ENCODE data around the gene NTMT2.

Gene NTMT2

DNA sequence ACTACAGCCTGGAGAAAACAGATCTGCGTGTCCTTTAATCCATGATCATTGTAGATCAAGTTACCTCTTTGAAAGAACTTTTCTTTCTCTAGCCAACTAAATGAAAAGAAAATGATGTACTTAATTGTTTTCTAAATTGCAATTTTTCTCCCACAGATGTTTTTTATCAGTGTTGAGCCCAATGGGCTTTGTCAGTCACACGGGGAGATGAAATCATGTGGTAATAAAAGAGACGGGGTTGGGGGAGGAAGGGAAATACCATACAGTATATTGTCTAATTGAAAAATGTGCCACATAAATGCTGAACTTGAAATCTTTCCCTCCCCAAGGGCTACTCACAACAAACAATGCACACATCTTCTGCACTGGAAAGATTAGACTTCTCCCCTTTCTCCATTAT, 58.4 kb downstream of the NTMT2 start:
- ChIA-PET POLR2A (no interaction called here), CTCF (no interaction called here)
- no peak for DNase-seq (ENCODE audit: extremely low spot score)
- TF ChIP-seq SP1 (IDR thresholded peaks at IDR 0.05) (no peak), TARDBP (IDR thresholded peaks at IDR 0.05) (no peak), FOXK2 (IDR thresholded peaks at IDR 0.05) (no peak), NFRKB (IDR thresholded peaks at IDR 0.05) (no peak), ARNT (IDR thresholded peaks at IDR 0.05) (no peak), ZNF384 (IDR thresholded peaks at IDR 0.05) (no peak), ELF4 (IDR thresholded peaks at IDR 0.05) (no peak), FOXA1 (IDR thresholded peaks at IDR 0.05) (no peak), L3MBTL2 (conservative IDR thresholded peaks at IDR 0.05) (no peak)

GRCh38 chr1:170205301-170205700, 59.5 kb downstream of the NTMT2 start:
- TF ChIP-seq BHLHE40 (IDR thresholded peaks at IDR 0.05; ENCODE audit: borderline replicate concordance) (no peak), HDGF (IDR thresholded peaks at IDR 0.05; ENCODE audit: borderline replicate concordance) (no peak), TARDBP (IDR thresholded peaks at IDR 0.05) (no peak), CTBP1 (IDR thresholded peaks at IDR 0.05; ENCODE audit: borderline replicate concordance) (no peak), SUZ12 (IDR thresholded peaks at IDR 0.05) (no peak), L3MBTL2 (conservative IDR thresholded peaks at IDR 0.05) (no peak), SP1 (IDR thresholded peaks at IDR 0.05) (no peak), LEF1 (IDR thresholded peaks at IDR 0.05; ENCODE audit: borderline replicate concordance) (no peak), ELF4 (IDR thresholded peaks at IDR 0.05) (no peak), FOXM1 (IDR thresholded peaks at IDR 0.05; ENCODE audit: borderline replicate concordance) (no peak), ARNT (IDR thresholded peaks at IDR 0.05) (no peak)
- TF ChIP-seq, protein P1, sequence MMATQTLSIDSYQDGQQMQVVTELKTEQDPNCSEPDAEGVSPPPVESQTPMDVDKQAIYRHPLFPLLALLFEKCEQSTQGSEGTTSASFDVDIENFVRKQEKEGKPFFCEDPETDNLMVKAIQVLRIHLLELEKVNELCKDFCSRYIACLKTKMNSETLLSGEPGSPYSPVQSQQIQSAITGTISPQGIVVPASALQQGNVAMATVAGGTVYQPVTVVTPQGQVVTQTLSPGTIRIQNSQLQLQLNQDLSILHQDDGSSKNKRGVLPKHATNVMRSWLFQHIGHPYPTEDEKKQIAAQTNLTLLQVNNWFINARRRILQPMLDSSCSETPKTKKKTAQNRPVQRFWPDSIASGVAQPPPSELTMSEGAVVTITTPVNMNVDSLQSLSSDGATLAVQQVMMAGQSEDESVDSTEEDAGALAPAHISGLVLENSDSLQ (IDR thresholded peaks at IDR 0.05): no peak
- DNase-seq (ENCODE audit: extremely low spot score): no peak
- POLR2A ChIA-PET: no interaction called here
- CTCF ChIA-PET: no interaction called here

DNA sequence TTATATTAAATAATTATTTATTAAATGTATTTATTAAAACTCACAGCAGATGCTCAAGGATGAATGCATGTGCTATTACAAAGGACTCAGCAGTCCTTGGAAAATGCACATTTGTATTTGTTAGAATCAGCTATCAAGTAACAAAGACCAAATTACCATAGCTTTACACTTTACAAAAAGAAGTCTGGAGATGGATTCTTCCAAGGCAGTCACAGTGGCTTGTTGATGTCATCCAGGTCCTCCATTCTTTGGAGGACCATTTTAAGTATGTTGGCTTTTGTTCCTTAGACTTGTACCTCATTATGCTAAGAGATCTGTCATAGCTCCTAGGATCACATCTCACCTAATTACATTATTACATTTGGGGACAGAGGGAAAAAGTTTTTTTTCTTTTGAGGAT, 63.4 kb downstream of the NTMT2 start:
- no peak for TF ChIP-seq BHLHE40 (IDR thresholded peaks at IDR 0.05; ENCODE audit: borderline replicate concordance)
- no peak for TF ChIP-seq ZNF384 (IDR thresholded peaks at IDR 0.05)
- TF ChIP-seq L3MBTL2 (conservative IDR thresholded peaks at IDR 0.05): no peak
- no peak for DNase-seq (ENCODE audit: extremely low spot score)
- POLR2A ChIA-PET: no interaction called here
- CTCF ChIA-PET: no interaction called here

DNA sequence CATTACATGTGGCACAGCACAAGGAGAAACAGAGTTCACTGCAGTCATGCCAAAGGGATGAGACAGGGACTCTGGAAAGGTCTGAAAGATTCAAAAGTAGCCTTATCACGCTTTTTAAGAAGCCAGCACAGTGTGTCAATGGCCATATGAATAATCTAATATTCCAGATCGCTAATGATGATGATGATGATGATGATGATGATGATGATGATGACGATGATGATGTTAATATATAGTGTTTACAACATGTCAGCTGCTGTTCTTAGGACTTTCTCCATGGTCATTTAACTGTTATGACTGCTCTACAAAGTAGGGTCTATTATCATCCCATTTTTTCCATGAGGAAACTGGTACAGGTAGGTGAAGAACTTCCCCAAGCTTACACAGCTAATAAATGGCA, 64.4 kb downstream of the NTMT2 start:
- no peak for DNase-seq (ENCODE audit: extremely low spot score)
- ChIA-PET CTCF (no interaction called here), POLR2A (no interaction called here)
- TF ChIP-seq, protein P1 (IDR thresholded peaks at IDR 0.05): no peak
- TF ChIP-seq FOXK2 (IDR thresholded peaks at IDR 0.05) (no peak), TARDBP (IDR thresholded peaks at IDR 0.05) (no peak), FOXM1 (IDR thresholded peaks at IDR 0.05; ENCODE audit: borderline replicate concordance) (no peak), L3MBTL2 (conservative IDR thresholded peaks at IDR 0.05) (no peak), SUZ12 (IDR thresholded peaks at IDR 0.05) (no peak), FOXA1 (IDR thresholded peaks at IDR 0.05) (no peak), HDGF (IDR thresholded peaks at IDR 0.05; ENCODE audit: borderline replicate concordance) (no peak), NFRKB (IDR thresholded peaks at IDR 0.05) (no peak), ZNF384 (IDR thresholded peaks at IDR 0.05) (no peak), BHLHE40 (IDR thresholded peaks at IDR 0.05; ENCODE audit: borderline replicate concordance) (no peak), ELF4 (IDR thresholded peaks at IDR 0.05) (no peak), ARNT (IDR thresholded peaks at IDR 0.05) (no peak), SP1 (IDR thresholded peaks at IDR 0.05) (no peak), LEF1 (IDR thresholded peaks at IDR 0.05; ENCODE audit: borderline replicate concordance) (no peak), CTBP1 (IDR thresholded peaks at IDR 0.05; ENCODE audit: borderline replicate concordance) (no peak)

DNA sequence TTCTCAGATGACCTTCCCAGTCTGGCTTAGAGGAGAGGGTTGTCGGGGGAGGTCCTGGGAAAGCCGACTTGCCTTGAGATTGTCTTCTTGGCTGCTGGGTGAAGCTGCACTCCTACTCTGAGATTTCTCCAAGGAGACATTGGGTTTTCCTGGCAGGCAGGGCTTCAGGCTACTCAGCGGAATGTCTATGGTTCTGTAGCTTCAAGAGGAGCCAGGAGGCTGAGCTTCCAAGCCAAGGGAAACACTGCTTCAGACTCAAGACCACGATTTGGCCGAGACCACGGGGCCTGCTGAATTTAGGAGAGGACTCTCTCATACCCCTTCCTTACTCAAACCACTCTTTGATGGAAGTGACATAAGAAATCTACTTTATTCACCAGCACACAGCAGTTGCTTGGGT, 67.8 kb downstream of the NTMT2 start:
- no peak for TF ChIP-seq TARDBP (IDR thresholded peaks at IDR 0.05)
- TF ChIP-seq, protein P1 (IDR thresholded peaks at IDR 0.05): no peak
- no peak for TF ChIP-seq ELF4 (IDR thresholded peaks at IDR 0.05)
- TF ChIP-seq CTBP1 (IDR thresholded peaks at IDR 0.05; ENCODE audit: borderline replicate concordance): no peak
- TF ChIP-seq SUZ12 (IDR thresholded peaks at IDR 0.05): no peak
- TF ChIP-seq FOXK2 (IDR thresholded peaks at IDR 0.05): no peak
- no peak for TF ChIP-seq FOXM1 (IDR thresholded peaks at IDR 0.05; ENCODE audit: borderline replicate concordance)
- no peak for TF ChIP-seq FOXA1 (IDR thresholded peaks at IDR 0.05)
- ChIA-PET CTCF (no interaction called here), POLR2A (no interaction called here)
- DNase-seq (ENCODE audit: extremely low spot score): no peak

DNA sequence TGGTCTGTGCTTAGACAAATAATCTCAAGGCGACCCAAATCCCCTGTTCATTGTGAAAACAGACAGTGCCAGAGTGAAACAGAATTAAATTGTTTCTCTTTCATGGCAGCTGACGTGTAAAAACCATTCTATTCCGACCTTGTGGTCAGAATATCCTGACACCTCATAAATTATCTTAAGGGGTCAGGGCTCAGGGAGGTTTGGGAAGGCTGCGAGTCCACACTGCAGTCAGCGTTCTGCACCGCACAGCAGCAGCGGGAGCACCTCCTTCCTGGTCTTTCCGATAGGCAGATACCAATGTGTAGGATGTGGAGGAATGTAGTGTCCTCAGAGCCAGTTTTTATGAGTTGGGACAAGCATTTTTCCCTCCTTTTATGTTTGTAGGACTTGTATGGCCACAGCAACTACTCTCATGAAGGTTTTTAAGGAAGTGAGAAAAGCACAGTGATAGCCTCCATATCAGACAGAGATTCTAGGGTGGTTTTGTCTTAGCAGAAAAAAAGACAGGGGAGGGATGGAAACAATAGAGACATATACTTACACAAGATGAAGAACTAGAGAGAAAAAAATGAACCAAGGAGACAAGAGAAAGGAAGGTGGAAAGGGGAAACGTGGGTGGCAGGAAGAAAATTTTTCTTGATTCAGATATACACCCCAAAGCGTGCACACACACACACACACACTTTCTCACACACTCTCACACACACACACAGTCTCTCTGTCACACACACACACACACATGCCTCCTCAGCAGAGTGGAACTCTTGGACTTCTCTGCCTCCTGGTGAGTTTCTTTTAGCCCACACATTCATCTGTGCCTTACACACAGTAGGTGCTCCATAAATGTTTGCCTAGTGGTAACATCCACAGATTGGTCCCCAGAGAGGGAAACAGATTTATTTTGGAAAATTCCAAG, 68.6 kb downstream of the NTMT2 start:
- TF ChIP-seq L3MBTL2 (conservative IDR thresholded peaks at IDR 0.05) (no peak), SP1 (IDR thresholded peaks at IDR 0.05) (no peak), SUZ12 (IDR thresholded peaks at IDR 0.05) (no peak), ARNT (IDR thresholded peaks at IDR 0.05) (no peak), FOXA1 (IDR thresholded peaks at IDR 0.05) (no peak), CTBP1 (IDR thresholded peaks at IDR 0.05; ENCODE audit: borderline replicate concordance) (no peak), LEF1 (IDR thresholded peaks at IDR 0.05; ENCODE audit: borderline replicate concordance) (no peak), FOXK2 (IDR thresholded peaks at IDR 0.05) (no peak)
- ChIA-PET CTCF (no interaction called here), POLR2A (no interaction called here)
- no peak for DNase-seq (ENCODE audit: extremely low spot score)

Data from HEK293T (cell line).